Measurements from ENCODE around the gene GMEB2. TPM values are rescaled to one million over a fixed set of nuclear protein-coding genes. Genes with fewer than 3 reads are reported as not detected.

Gene GMEB2
- total RNA-seq, 2 experiments from 2014 or later = 16.2 to 16.3 TPM

DNA sequence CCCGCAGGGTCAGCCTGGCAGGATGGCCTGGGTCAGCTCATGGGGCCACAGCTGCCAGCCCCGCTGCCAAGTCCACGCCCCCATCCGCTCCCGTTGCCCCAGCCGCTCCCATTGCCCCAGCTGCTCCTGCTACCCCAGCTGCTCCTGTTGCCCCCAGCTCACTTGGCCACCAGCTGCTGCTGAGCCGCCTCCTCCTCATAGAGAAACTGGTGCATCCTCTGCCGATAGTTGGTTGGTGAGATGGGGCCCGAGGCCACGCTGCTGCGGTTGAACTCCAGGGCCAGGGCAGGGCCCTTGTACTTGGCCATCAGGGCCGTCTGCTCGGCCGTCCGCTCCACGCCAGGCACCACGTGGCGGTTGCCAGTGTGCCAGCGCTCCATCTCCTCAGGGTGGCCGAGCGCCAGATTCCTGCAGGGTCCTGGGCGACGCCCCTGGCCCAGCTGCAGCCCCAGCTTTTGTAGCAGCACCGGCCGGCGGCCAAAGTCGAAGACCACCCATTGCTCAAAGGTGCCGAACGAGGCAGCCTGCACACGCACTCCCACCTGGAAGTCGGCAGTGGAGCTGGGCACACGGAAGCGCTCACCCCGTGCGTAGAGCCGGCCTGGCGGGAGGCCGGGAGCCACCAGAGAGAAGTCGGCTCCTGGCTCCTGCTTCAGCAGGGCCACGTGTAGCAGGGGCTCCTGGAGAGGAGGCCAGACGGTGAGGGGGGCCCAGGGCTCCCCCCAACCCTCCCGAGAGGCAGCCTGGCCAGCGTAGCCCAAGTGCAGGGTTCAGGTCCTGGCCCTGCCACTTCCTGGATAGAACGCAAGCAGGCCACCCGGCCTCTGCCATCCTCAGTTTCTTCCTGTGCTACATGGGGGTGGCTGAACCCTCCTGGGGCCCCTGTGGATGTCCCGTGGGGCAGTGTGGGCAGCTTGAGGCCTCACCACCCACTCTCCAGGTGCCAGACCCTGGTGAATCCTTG, 57.6 kb downstream of the GMEB2 start:
- intact Hi-C loops (cut with micrococcal nuclease) = no loop called here

DNA sequence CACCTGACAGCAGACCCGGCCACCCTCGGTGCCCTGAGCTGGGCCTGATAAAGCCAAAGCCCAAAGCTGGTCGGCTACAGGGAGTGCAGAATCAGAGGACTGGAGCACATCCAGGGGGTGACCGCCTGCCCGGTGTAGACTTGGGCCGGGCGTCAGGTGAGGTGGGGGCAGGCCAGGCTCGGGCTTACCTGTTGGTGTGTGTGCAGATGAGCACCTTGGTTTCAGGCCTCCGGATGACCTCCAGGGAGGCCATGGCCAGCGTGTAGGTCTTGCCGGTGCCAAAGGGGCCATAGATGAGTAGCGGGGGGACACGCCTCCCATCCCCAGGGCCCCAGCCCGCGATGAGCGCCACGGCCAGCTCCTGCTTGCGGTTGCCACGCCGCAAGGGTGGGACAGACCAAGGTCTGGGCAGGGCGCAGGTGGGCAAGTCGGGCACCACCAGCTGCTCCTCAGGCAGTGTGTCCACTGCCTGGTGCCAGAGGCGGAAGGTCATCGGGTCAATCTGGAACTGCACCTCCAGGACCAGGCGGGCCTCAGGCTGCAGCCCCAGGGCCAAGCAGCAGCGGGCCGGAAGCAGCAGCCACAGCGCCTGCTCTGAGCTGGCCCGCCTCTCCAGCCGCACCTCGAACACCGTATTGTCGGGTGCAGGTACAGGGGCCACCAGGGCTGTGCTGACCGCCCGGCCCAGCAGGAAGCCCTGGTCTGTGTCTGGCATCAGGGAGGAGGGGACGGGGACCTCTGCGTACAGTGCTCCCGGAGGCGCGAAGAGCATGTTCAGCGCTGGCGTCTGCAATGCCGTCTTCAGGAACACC, 58.5 kb downstream of the GMEB2 start:
- no peaks in the 10 kb centered on the region for H3K9me3 Mint-ChIP-seq
- H3K36me3 Mint-ChIP-seq (ENCODE audit: low read depth) = no peaks in the 10 kb centered on the region
- no peak overlapping the region for H3K27ac Mint-ChIP-seq
- POLR2A ChIA-PET = interaction anchor here (1.0 to 1.3 kb wide), 2 partner anchors 29 to 466 kb away, joined by 3 read pairs; no protein-coding TSS in a partner anchor
- CTCF ChIA-PET = interaction anchor here (1.2 to 1.7 kb wide), 5 partner anchors 11 to 59 kb away, joined by 3 to 6 read pairs (median 4); partner anchors contain the start of gene GMEB2
- TF ChIP-seq, protein P1, sequence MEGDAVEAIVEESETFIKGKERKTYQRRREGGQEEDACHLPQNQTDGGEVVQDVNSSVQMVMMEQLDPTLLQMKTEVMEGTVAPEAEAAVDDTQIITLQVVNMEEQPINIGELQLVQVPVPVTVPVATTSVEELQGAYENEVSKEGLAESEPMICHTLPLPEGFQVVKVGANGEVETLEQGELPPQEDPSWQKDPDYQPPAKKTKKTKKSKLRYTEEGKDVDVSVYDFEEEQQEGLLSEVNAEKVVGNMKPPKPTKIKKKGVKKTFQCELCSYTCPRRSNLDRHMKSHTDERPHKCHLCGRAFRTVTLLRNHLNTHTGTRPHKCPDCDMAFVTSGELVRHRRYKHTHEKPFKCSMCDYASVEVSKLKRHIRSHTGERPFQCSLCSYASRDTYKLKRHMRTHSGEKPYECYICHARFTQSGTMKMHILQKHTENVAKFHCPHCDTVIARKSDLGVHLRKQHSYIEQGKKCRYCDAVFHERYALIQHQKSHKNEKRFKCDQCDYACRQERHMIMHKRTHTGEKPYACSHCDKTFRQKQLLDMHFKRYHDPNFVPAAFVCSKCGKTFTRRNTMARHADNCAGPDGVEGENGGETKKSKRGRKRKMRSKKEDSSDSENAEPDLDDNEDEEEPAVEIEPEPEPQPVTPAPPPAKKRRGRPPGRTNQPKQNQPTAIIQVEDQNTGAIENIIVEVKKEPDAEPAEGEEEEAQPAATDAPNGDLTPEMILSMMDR (IDR thresholded peaks at IDR 0.05) = no peak
- DNase-seq (no peak), ATAC-seq (no peak)
- H3K4me3 Mint-ChIP-seq = peak overlapping the region; percentile 33
- no peaks in the 10 kb centered on the region for H3K27me3 Mint-ChIP-seq
- peaks cover 18% of the 10 kb centered on the region for H3K4me1 Mint-ChIP-seq (ENCODE audit: low read depth)
- intact Hi-C loops (cut with micrococcal nuclease) = no loop called here

More for the DNA sequence above, 57.6 kb downstream of the GMEB2 start:
- CTCF ChIA-PET = interaction anchor here (1.2 to 1.7 kb wide), 3 partner anchors 12 to 32 kb away, joined by 5 to 6 read pairs (median 6); partner anchors contain the start of gene PTK6
- Mint-ChIP-seq H3K27me3 (no peaks in the 10 kb centered on the region), H3K4me3 (no peak overlapping the region), H3K36me3 (ENCODE audit: low read depth) (no peaks in the 10 kb centered on the region), H3K4me1 (ENCODE audit: low read depth) (peaks cover 18% of the 10 kb centered on the region), H3K27ac (no peak overlapping the region), H3K9me3 (no peaks in the 10 kb centered on the region)
- ATAC-seq (no peak), DNase-seq (no peak)
- TF ChIP-seq, protein P1 (IDR thresholded peaks at IDR 0.05) = no peak
- POLR2A ChIA-PET = interaction anchor here (1.3 kb wide), 1 partner anchor 30 kb away, joined by 3 read pairs; no protein-coding TSS in a partner anchor

DNA sequence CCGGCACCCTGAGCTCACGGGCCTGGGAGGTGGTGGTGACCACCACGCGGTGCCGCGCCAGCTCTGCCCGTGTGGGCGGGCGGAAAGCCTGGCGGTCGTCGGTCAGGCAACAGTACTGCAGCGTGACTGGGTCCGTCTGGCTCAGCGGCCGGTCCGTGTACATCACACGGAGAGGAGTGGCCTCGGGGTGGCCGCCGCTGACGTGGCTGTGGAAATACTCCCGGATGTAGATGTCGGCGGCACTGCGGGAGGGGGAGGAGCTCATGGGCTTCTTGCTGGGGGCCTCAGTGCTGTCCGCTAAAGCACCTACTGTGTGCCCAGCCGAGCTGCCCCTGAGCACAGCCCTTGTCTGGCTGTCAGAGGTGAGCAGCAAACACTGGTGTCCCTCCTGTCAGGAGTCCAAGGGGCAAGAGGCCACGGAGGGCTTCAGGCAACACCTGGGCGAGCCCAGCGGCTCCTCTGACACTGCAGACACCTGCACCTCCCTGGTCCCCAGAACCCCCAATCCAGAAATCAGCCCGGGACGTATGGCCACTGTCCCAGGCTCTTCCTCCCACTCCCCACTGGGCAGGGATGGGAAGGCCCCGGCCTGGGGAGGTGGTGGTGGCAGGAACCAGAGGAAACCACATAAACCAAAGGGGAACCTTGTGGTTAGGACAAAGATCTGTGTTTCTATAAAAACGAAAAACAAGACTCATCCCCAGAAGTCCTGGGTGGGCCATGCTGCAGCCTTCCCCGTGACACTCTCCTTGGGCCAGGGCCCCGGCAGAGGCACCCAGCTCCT, 59.3 kb downstream of the GMEB2 start:
- peak overlapping the region; percentile 33 for H3K4me3 Mint-ChIP-seq
- ATAC-seq (peak; percentile 79), DNase-seq (peak; percentile 80)
- H3K36me3 Mint-ChIP-seq (ENCODE audit: low read depth) = no peaks in the 10 kb centered on the region
- POLR2A ChIA-PET = interaction anchor here (1.0 to 1.3 kb wide), 4 partner anchors 10 to 466 kb away, joined by 3 to 4 read pairs (median 4); no protein-coding TSS in a partner anchor
- intact Hi-C loops (cut with micrococcal nuclease) = no loop called here
- CTCF ChIA-PET = interaction anchor here (0.6 to 1.7 kb wide), 7 partner anchors 15 to 297 kb away, joined by 3 to 6 read pairs (median 3); partner anchors contain the start of gene GMEB2
- no peaks in the 10 kb centered on the region for H3K9me3 Mint-ChIP-seq
- TF ChIP-seq, protein P1 (IDR thresholded peaks at IDR 0.05) = no peak
- H3K27ac Mint-ChIP-seq = peak overlapping the region; percentile 52
- no peaks in the 10 kb centered on the region for H3K27me3 Mint-ChIP-seq
- peaks cover 18% of the 10 kb centered on the region for H3K4me1 Mint-ChIP-seq (ENCODE audit: low read depth)

DNA sequence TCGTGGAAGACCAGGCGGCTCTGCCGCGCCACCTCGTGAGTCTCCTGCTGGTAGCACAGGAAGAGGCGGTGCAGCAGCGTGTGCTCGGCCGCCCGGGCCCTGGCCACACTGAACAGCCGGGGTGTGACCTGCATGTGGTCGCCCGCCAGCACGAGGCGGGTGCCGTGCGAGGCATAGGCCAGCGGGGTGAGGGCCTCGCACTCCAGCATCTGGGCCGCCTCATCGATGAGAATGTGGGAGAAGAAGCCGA, 59.8 kb downstream of the GMEB2 start:
- Mint-ChIP-seq H3K4me1 (ENCODE audit: low read depth) (peaks cover 18% of the 10 kb centered on the region), H3K4me3 (no peak overlapping the region), H3K9me3 (no peaks in the 10 kb centered on the region), H3K27ac (no peak overlapping the region), H3K27me3 (no peaks in the 10 kb centered on the region), H3K36me3 (ENCODE audit: low read depth) (no peaks in the 10 kb centered on the region)
- POLR2A ChIA-PET = interaction anchor here (1.0 kb wide), 3 partner anchors 10 to 465 kb away, joined by 3 to 4 read pairs (median 4); no protein-coding TSS in a partner anchor
- DNase-seq (no peak), ATAC-seq (no peak)
- CTCF ChIA-PET = interaction anchor here (0.6 to 1.5 kb wide), 5 partner anchors 16 to 298 kb away, joined by 3 to 4 read pairs (median 3); partner anchors contain the start of gene GMEB2
- TF ChIP-seq, protein P1 (IDR thresholded peaks at IDR 0.05) = no peak
- intact Hi-C loops (cut with micrococcal nuclease) = no loop called here

All from activated CD8-positive, alpha-beta T cell treated with anti-CD3 and anti-CD28 coated beads for 36 hours (primary cell).